HuH-7.5 (cell line): ENCODE measurements around the gene KRTAP19-2.
"Not testable (repeated sequence)": the region's sequence is repeated elsewhere in the genome, so short reads cannot be mapped to it uniquely, and the experiment has no call there.

ENCODE experiments used
- DNase-seq: peaks from one replicate; pipeline ENCODE4 v3.0.0; 2011; ENCODE audit warnings: low spot score

The KRTAP19-2 gene, protein sequence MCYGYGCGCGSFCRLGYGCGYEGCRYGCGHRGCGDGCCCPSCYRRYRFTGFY

DNA sequence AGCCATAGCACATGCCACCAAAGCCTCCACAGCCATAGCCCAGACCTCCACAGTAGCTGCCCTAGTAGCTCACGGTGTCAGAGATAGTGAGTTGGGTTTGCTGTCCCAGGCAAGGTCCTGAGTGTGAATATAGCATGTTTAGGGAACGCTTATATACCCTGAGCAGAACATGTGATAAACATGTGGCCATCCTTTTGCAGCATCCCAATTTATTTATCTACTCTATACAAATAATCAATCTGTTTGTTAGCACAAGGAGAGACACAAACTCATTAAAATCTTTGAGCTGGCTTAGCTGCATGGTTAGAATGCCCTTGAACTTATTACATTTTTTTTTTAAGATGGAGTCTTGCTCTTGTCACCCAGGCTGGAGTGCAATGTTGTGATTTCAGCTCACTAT, at the start of gene KRTAP19-2:
Gene KRTAP19-2, minus strand, starts transcription at position 101 of the 400 bp plus-strand sequence. Its CDS starts 88 bp downstream, at position 13.
- no peak for DNase-seq

DNA sequence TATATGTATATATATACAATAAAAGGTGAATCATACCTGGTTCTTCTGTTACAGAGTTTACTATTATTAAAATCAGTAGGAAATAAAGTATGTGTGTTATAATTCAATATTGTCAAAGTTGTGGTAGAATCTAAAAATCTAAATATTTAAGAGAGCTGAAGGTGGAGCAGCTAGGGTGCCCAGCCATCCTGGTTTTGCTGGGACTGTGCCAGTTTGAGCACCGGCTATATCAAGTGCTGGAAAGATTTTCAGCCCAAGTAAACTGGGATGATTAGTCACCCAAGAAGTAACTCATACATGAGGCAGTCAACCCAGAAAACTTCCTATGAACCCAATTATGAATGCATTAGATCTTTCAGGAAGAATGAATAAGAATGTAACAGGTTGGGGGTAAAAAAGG, 31.6 kb upstream of the KRTAP19-2 start:
- no peak for DNase-seq

DNA sequence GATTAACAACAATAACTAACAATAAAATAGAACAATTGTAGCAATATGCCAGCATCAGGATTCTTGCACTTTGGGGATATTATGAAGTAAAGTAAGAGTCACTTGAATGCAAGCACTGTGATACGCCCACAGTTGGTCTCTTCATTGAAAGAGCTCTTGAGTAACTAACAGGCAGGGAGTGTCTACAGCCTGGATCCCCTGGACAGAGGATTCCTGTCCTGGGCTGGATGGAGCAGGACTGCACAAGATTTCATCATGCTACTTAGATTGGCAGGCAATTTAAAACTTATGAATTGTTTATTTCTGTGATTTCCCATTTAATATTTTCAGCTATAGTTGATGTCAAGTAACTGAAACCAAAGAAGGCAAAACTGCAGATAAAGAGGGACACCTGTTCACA, 28.4 kb upstream of the KRTAP19-2 start:
- DNase-seq = no peak

DNA sequence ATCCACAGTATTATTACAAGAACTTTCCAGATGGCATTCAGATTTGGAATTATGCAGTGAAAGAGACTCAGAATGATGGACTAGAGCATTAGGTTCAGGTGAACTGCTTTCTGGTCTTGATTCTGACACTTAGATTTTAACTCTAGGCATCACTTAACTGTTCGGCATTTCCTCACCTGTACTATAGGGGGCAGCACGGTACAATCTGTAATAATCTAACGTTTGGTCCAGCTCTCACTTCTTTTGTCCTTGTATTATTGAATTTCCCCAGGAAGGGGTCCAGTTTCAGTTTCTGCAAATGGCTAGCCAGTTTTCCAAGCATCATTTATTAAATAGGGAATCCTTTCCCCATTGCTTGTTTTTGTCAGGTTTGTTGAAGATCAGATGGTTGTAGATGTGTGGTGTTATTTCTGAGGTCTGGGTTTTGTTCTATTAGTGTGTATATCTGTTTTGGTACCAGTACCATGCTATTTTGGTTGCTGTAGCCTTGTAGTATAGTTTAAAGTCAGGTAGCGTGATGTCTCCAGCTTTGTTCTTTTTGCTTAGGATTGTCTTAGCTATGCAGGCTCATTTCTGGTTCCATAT, 18.5 kb upstream of the KRTAP19-2 start:
- not testable (repeated sequence) for DNase-seq

DNA sequence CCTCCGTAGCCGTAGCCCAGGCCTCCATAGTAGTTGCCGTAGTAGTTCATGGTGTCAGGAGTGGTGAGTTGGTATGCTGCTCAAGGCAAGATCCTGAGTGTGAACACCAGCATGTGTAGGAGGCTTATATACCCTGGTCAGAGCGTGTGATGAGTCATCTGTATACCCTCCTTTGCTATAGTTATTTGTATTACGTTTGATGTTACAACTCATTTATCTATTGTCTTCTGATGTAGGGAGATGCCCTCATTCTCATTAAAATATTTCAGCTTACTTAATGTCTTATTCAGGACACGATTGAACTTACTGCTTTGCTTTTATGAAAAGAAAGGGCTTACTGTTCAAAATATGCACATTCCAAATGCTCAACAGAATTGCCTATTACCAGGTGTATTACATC, 14.8 kb upstream of the KRTAP19-2 start, which contains the start of gene KRTAP19-5:
Gene KRTAP19-5, minus strand, starts transcription at position 101 of the 400 bp plus-strand sequence. Its CDS starts 51 bp downstream, at position 50.
- no peak for DNase-seq

DNA sequence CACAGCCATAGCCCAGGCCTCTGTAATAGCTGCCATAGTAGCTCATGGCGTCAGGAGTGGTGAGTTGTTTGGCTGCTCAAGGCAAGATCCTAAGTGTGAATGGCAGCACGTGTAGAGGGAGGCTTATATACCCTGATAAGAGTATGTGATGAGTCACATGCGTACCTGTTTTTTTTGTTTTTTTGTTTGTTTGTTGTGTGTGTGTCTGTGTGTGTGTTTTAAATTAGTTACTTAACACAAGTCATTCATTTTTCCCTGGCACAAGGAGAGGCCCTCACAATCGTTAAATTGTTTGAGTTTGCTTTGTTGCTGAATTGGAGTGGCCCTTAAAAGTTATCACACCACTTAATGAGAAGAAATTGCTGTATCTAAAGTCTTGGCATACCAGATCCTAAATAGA, 9.8 kb upstream of the KRTAP19-2 start, which contains the start of gene KRTAP19-4:
Gene KRTAP19-4, minus strand, starts transcription at position 101 of the 400 bp plus-strand sequence. Its CDS starts 55 bp downstream, at position 46.
- no peak for DNase-seq

DNA sequence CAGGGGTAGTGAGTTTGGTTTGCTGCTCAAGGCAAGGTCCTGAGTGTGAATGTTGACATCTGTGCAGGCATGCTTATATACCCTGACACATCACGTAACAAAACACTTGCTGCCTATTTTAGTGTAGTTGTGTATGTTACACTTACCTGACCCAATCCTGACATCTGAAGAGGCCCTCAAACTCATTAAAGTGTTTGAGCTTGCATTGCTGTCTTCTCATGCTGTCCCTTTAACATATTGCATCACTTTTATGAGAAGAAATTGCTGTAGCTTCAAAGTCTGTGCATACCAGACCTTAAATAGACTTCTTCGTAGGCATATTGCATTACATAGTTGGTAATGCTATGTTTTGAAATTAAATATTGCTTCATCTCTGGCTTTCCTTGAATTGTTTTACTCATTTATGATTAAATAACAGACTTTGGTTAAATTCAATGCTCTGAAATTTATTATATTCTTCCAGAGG, 4.8 kb upstream of the KRTAP19-2 start, which contains the start of gene KRTAP19-3:
Gene KRTAP19-3, minus strand, starts transcription at position 51 of the 466 bp plus-strand sequence. CDS start 56 bp downstream, outside the sequence.
- DNase-seq = no peak

DNA sequence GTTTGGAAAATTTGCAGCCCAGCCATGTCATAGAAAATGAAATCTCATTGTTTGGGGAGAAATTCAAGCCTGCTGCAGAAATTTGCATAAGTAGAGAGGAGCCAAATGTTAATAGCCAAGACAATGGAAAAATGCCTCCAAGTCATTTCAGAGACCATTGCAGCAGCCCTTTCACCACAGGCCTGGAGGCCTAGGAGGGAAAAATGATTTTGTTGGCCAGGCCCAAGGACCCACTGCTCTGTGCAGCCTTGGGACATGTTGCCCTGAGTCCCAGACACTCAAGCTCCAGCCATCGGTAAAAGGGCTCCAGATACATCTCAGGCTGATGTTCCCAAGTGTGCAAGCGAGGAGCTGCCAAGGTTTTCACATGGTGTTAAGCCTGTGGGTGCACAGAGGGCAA, 1.1 kb downstream of the KRTAP19-2 start:
- no peak for DNase-seq

DNA sequence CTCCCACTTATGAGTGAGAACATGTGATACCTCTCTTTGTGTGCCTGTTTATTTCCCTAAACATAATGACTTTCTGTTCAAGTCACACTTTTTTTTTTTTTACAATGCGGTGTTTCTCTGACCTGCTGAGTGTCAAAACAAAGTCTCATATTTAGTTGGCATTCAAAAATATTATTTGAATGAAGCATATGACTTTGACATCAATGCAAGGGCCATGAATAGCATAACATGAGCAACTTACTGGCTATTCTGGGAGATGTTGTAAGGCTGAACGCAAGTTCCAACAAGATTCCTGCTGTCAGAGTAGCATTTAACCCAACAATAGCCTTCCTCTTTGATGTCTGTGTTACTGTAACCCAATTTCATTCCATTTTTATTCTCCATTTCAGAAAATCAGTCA, 5.1 kb downstream of the KRTAP19-2 start:
- no peak for DNase-seq

DNA sequence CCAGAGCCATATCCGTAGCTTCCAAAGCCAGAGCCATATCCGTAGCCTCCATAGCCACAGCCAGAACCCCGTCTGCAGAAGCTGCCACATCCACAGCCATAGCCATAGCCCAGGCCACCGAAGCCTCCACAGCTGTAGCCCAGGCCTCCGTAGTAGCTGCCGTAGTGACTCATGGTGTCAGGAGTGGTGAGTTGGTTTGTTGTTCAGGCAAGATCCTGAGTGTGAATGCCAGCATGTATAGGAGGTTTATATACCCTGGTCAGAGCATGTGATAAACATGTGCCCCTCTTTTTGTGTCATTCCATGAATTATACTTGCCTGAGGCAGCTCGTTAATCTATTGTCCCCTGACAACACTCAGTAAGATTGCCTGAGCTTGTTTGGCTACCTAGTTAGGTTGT, 7.1 kb downstream of the KRTAP19-2 start, which contains the start of gene KRTAP19-1:
Gene KRTAP19-1, minus strand, starts transcription at position 223 of the 400 bp plus-strand sequence. Its CDS starts 50 bp downstream, at position 173.
- DNase-seq = no peak

DNA sequence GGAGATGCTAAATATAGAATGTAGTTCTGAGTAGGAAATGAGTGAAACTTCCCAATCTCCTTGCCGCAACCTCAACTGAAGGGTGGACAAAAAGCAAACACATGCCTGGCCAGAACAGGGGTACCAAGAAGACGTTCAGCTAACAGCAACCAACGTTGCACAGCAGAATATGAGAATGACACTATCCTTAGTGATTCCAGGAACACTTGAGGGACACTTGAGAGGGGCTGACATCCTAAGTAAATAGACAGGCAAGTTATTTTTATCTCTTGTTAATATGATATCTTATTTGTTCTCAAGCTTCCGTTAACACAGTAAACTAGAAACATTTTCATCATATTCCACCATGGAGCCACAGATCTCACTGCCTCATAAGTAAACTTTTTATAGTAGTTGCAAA, 8.0 kb downstream of the KRTAP19-2 start:
- DNase-seq = no peak

DNA sequence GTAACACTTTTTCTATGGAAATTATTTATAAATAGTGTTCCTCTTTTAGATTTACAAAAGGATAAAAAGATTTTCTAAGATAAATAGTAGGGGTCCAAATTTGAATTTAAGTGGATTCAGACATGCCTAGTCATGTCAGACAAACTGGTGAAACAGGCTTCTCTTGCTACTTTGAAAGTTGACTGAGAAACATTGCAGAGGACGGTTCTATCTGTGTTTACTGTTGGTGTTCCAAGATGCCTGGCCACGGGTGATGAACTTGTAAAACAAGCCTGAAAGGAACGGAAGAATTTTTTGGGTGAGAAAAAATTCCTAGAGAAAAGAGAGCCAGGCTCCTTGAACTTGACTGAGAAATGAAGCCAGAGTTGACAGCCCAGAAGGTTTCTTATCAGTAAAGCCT, 9.2 kb downstream of the KRTAP19-2 start:
- no peak for DNase-seq

DNA sequence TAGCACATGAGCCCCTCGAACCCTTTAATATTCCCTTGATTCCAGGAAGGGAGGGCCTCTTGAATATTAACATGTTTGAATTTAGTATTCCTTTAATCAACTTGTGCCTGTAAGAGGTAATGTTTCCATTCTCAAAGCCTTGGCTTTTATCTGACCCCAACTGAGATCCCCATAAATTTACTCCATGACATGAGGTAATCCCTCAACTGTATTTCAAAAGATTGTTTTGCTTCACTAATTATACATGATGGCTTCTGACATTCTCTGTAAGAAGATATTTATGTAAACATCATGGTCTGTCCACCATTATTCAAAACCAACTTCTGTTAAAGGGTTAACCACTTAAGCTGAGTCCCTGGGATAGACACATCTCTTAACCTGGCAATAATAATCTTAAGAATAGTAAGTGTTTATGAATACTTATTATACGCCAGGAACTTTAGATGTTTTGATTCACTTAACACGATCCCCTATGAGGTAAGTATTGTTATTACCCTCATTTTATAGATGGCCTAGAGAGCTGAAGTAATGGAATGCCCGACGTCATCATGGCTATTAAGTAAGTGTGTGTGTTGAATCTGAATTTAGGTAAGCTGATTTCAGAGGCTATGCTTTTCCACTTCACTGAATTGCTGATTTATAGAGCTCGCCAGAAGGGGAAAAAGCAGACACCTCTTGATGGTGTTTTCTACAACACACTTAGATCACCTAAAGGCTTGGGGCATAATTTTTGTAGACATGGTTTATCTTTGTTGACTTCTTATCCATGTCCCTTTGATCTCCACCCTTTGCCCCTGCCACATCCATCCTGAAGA, 18.1 kb downstream of the KRTAP19-2 start:
- DNase-seq = no peak

DNA sequence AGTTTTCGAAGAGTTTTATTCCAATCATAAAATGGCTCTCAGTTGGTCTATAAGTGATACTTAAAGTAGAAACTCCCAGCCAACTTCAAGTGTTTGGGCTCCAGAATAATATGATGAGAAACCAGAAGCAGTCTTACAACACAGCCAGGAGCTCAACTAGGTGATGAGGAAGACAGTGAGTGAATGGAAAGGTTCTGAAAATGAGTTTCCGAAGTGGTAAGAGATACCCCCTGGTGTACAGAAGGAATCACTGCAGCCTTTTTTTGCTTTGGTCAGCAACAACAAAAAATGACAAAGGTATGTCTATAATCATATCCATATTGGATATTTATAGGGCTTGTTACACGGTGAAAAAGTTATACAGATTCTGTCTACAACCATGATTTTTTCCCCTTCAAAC, 23.5 kb downstream of the KRTAP19-2 start:
- DNase-seq = no peak

DNA sequence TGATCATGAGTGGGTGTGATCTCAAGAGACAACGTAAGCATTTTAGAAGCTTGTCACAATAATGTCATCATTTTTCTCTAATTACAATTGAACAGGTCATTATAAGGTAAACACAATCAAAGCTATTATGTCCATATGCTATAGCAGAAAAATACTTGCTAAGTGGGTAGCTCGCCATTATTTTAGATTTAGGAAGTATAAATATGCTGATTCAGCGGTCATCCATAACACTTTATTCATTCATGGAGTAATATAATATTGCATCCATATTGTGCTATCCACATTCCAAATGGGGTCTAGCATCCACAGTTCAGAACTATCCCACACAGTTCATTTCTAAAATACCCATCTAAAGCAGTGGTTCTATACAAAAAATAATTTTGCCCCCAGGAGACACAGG, 38.7 kb downstream of the KRTAP19-2 start:
- DNase-seq = no peak

DNA sequence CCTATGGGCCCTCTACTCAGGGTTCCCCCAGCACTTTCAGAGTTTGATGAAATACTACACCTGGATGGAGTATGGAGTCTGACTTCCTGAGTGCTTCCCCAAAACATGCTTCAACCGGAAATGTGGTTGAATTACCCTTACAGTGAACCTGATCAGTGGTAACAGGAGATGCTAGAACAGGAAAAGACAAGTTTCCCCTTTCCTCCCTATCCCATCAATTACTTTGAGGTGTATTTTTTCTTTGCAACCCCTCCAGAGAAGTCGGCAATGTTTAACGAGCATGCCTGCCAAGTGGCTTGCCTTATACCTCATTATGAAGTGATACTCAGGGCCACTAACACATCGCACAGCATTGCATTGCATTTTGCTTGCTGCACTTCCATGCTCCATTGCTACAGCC, 40.2 kb downstream of the KRTAP19-2 start:
- DNase-seq = no peak

DNA sequence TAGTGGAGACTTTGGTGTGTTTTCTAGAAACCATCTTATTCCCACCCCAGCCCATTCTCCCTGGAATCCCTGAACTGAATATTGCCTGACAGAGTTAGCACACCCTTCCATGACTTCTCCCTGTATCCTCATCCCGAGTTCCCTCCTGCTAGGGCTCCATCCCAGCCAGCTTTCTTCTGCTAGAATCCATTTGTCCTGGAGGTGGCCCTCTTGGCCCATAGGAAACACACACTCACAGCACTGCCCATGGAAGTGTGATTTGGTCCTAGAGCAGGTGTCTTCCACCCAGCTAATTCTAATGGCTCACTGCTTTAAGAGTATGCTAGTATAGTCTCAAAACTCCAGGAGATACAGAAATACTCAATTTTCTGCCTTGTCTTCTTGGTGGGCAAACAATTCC, 43.0 kb downstream of the KRTAP19-2 start:
- DNase-seq = no peak

DNA sequence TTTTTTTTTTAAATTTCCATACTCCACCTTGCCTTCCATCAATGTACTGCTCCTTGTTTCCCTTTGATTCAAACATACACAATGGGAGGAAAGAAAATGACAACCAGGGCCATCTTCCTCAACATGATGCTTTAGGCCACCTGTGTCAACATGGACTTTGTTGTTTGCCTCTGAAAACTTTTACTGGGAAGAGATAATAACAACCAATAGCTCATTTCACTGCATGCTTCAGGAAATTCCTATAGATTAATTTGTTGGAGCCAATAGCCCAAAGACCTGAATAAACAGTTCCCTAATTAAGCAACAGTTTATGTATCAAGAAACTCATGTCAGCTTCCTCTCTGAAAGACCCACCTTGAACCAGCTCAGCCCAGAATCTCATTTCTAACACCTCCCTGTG, 44.0 kb downstream of the KRTAP19-2 start:
- no peak for DNase-seq

DNA sequence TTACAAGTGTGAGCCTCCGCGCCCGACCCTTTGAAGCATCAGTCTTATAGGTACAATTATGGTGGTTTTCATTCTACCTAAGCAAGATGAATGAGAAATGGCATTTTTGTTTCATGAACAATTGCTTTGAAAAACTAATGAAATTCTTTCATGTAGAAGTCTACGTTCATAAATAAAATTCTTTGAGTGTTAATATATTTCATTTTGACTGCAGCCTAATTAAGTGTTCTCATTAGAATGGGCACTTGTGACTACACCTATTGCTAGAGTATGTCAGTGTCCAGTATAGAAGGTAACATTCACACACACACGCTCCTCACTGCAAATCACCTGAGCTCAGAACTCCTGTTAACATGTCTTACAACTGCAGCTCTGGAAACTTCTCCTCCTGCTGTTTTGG, 47.3 kb downstream of the KRTAP19-2 start, which contains the start of gene KRTAP15-1:
Gene KRTAP15-1, plus strand, starts transcription at position 301 of the 400 bp plus-strand sequence. Its CDS starts 53 bp downstream, at position 354.
- DNase-seq = no peak
